ENCODE results near the gene TMEM181.
"Not testable (repeated sequence)": the region's sequence is repeated elsewhere in the genome, so short reads cannot be mapped to it uniquely, and the experiment has no call there.

TMEM181 gene, protein sequence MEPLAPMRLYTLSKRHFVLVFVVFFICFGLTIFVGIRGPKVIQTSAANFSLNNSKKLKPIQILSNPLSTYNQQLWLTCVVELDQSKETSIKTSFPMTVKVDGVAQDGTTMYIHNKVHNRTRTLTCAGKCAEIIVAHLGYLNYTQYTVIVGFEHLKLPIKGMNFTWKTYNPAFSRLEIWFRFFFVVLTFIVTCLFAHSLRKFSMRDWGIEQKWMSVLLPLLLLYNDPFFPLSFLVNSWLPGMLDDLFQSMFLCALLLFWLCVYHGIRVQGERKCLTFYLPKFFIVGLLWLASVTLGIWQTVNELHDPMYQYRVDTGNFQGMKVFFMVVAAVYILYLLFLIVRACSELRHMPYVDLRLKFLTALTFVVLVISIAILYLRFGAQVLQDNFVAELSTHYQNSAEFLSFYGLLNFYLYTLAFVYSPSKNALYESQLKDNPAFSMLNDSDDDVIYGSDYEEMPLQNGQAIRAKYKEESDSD

DNA sequence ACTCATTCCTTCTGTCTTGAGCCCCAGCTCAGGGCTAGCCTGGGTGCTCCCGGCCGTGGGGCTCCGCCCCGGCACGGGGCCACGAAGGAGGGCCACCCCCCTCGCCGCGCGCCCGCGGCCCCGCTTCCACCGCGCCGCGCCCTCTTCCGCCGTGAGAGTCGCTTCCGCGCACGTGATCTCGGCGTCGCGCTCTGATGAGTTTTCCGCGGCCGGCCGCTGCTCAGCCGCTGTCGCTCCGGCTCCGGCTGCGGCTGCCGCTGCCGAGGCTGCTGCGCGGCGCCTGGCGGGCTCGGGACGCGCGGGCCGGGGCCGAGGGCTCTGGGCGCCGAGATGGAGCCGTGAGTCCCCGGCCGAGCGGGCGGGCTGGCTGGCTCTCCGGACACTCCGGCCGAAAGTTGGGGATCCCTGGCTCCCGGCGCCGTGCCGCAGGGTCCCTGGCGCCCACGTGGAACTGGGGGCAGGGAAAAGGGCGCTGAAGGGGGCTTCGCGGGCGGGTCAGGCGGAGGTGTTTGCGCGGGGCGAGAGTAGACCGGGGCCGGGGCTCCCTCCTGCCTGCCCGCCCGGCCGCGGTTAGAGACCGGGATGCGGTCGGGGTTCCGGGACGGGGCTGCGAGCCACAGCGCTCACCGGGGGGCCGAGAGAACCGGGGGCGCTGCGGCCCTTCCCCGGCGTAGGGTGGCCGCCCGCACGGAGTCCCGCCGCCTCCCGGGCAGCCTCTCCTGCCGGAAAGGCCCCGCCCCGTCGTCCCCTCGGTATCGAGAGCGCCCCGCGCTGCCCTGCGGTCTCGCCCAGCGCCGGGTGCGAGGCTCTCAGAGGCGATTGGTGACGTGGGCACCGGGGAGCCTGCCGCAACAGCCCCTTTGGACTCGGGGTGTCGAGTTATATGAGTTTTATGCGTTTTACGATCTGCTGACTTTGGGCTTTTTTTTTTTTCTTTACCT, at the start of gene TMEM181:
Gene TMEM181 (plus strand): TSS at position 197 of the 941 bp plus-strand sequence. CDS start 134 bp downstream, at position 331.
- DNase-seq (ENCODE audit: low read depth, low spot score) = peak; percentile 21

- no peak for DNase-seq (ENCODE audit: low read depth, low spot score)
These were observed 47.1 kb upstream of the TMEM181 start for GRCh38 chr6:158512809-158513208.

GRCh38 chr6:158514176-158514575, 45.7 kb upstream of the TMEM181 start:
- no peak for DNase-seq (ENCODE audit: low read depth, low spot score)

GRCh38 chr6:158514991-158515390, 44.9 kb upstream of the TMEM181 start:
- no peak for DNase-seq (ENCODE audit: low read depth, low spot score)

DNA sequence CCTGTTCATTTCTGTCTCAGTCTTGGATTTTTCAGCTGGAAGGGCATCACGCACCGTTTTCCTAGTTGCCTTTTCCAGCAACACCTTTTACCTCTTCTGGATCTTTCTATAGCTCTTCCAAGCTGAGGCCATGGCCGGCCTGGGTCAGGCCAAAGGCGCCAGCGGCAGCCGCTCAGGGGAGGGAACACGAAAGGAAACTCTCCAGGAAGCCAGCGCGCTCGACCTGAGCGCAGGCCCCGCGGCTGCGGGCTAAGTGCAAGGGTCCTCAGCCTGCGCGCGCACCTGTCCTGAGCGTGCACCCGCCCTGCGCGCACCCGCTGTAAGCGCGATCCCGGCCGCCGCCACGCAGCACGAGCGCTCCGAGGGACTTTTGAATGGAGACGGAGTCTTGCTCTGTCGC, 43.8 kb upstream of the TMEM181 start:
- DNase-seq (ENCODE audit: low read depth, low spot score) = no peak

DNA sequence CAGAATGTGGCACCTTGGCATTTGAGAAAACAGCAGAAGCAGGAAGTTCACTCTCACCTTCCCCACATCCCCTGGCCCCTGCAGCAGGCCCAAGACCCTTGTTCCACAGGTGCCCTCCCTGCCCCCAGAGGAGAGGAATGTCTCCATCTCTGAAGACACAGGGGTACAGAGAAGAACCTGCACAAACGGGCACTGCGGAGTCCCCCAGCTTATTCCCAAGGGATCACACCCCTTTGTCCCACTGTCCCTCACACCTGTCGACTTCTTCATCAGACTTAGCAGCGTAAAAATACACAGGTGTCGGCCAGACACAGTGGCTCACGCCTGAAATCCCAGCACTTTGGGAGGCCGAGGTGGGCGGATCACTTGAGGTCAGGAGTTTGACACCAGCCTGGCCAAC, 42.9 kb upstream of the TMEM181 start:
- no peak for DNase-seq (ENCODE audit: low read depth, low spot score)

DNA sequence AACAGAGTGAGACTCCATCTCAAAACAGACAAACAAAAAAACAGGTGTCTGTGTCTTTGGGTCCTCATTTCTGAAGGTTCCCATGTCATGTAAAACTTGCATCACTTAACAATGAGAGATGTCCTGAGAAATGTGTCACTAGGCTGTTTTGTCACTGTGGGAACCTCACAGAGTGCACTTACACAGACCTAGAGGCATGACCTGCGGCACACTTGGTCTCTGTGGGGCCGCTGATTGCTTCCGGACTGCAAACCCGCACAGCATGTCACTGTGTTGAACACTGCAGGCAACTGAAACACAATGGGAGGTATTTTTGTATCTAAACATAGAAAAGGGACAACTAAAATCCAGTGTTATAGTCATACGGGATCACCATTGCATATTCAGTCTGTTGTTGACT, 42.3 kb upstream of the TMEM181 start:
- no peak for DNase-seq (ENCODE audit: low read depth, low spot score)

GRCh38 chr6:158518191-158519127, 41.4 kb upstream of the TMEM181 start:
- peak; percentile 38 for DNase-seq (ENCODE audit: low read depth, low spot score)

- DNase-seq (ENCODE audit: low read depth, low spot score) = no peak
These were observed 40.6 kb upstream of the TMEM181 start for GRCh38 chr6:158519300-158519699.

DNA sequence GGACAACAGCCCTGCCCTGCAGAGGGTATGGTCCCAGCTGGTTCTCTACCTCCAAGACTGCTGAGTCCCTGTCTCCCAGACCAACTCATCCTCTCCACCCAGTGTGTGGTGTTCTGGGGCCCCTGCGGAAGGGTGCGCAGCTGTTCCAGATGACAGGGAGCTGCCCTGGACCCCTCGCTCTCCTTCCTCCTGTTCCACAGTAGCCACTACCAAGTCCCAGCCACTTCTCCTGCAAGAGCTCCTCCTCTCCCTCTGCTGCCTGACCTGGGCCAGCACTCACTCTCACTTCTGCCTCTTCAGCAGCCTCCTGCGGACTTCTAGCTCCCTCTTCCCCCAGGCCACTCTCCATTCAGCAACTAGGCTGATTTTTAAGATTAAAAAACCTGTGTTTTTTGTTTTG, 40.1 kb upstream of the TMEM181 start:
- DNase-seq (ENCODE audit: low read depth, low spot score) = no peak

DNA sequence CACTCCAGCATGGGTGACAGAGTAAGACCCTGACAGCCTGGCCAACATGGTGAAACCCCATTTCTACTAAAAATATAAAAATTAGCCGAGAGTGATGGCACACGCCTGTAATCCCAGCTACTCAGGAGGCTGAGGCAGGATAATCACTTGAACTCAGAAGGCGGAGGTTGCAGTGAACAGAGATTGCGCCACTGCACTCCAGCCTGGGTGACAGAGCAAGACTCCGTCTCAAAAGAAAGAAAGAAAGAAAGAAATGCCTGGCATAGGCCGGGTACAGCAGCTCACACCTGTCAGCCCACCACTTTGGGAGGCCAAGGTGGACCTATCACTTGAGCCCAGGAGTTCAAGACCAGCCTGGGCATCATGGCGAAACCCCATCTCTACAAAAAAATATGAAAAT, 38.9 kb upstream of the TMEM181 start:
- DNase-seq (ENCODE audit: low read depth, low spot score) = not testable (repeated sequence)

- no peak for DNase-seq (ENCODE audit: low read depth, low spot score)
These were observed 38.1 kb upstream of the TMEM181 start for GRCh38 chr6:158521759-158522158.

GRCh38 chr6:158522616-158523015, 37.3 kb upstream of the TMEM181 start:
- DNase-seq (ENCODE audit: low read depth, low spot score) = no peak

- no peak for DNase-seq (ENCODE audit: low read depth, low spot score)
These were observed 35.6 kb upstream of the TMEM181 start for GRCh38 chr6:158524311-158524710.

DNA sequence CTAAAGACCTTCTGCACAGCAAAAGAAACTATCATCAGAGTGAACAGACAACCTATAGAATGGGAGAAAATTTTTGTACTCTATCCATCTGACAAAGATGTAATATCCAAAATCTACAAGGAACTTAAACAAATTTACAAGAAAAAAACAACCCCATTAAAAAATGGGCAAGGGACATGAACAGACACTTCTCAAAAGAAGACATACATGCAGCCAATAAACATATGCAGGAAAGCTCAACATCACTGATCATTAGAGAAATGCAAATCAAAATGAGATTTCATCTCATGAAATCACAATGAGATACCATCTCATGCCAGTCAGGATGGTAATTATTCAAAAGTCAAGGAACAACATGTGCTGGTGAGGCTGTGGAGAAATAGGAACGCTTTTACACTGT, 32.0 kb upstream of the TMEM181 start:
- DNase-seq (ENCODE audit: low read depth, low spot score) = not testable (repeated sequence)

GRCh38 chr6:158528826-158529225, 31.1 kb upstream of the TMEM181 start:
- no peak for DNase-seq (ENCODE audit: low read depth, low spot score)

- no peak for DNase-seq (ENCODE audit: low read depth, low spot score)
These were observed 30.3 kb upstream of the TMEM181 start for GRCh38 chr6:158529629-158530028.

DNA sequence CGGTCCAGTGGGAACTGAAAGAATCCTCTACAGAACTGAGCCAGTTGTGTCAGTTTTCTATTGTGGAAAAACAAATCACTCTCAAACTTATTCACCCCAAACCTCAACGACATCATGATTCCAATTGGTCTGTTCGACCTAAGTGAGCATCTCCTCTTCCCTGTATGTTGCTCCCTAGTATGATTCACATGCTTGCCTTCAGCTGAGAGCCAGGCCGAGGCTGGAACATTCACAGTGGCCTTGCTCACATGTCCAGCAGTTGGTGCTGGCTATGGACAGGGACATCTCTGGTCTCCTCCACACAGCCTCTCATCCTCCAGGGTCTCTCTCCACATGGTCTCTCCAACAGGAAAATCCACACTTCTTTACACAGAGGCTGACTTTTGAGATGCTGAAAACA, 28.3 kb upstream of the TMEM181 start:
- no peak for DNase-seq (ENCODE audit: low read depth, low spot score)

DNA sequence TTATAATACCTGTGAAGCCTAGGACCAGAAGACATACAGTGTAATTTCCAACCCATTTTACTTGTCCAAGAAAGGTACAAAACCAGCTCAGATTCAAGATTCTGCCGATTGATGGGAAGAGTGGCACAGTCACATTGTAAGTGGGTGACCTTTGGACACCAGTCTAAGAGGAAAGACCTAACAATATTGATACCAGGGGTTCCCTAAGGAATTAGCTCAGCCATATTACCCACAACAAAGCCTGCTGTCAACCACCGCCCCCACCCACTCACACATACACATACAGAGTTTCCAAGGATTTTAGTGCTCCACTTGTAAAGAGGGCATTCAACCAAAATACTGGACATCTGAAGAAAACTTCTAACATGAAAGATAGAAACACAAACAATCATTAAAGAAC, 27.9 kb upstream of the TMEM181 start:
- no peak for DNase-seq (ENCODE audit: low read depth, low spot score)

DNA sequence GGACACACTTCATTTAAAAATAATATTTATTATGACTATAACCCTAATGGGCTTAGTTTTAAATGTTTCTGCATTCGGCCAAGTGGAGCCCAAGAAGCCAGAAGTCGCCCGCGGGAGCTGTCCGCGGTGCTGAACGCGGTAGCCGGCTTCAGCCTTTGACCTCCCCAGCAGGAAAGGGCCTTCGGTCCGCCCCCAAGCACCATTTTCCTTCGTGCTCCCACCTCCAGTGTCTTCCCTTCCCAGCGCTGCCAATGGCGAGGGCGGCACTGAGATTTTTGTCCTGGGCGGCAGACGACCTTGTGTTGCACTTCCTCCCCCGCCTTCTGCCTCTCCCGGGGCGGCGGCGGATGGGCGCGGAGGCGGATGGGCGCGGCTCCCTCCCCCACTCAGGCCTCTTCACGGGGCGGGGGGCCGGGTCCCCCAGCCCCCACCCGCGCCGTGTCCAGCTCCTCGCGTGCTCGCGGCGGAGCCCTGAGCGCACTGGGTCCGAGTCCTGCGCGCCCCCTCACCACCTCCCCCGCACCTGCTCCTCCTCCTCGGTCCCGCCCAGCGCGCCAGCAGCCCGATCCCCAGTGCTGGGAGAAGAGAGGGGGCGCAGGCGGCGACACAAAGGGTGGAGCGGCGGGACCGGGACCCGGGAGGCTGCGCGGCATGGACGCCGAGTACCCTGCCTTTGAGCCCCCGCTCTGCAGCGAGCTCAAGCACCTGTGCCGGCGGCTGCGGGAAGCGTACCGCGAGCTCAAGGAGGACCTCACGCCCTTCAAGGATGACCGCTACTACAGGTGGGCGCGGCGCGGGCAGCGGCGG, 23.6 kb upstream of the TMEM181 start:
- DNase-seq (ENCODE audit: low read depth, low spot score) = peak; percentile 16

Data from brain pericyte (primary cell).